CD4-positive, alpha-beta T cell (primary cell): Measurements from ENCODE around the gene PRDM7. TPM values are rescaled to one million over a fixed set of nuclear protein-coding genes. Genes with fewer than 3 reads are reported as not detected.
"Not testable (repeated sequence)": the region's sequence is repeated elsewhere in the genome, so short reads cannot be mapped to it uniquely, and the experiment has no call there.

Experiments
- ATAC-seq: fragments of 200-7000 bp; cut with Tn5 transposase; one replicate; pipeline ENCODE4 v1.10.0; 2022; ENCODE audit warnings: mild to moderate bottlenecking; ENCODE audit not compliant: poor library complexity
- CTCF ChIA-PET: fragments of 350-600 bp; sonication (Branson Sonifier 250); formaldehyde crosslinking; loops from one replicate; lab custom pipeline; 2021; ENCODE audit warnings: antibody characterized with exemption, inconsistent platforms; lab: Charles Lee
- POLR2A ChIA-PET: fragments of 350-600 bp; sonication (Branson Sonifier 250); formaldehyde crosslinking; loops from one replicate; lab custom pipeline; 2021; ENCODE audit warnings: antibody characterized with exemption, inconsistent platforms; lab: Charles Lee
- DNase-seq, 14 experiments: peaks; one replicate each; pipeline ENCODE4 v3.0.0-alpha.2; 2013 to 2020; ENCODE audit warnings: mixed read lengths in 2 of 14
- H3K27ac ChIP-seq, 2 donors: one replicate each; pipeline versions ENCODE4 v1.5.1 to v1.7.0; 2013; ENCODE audit warnings: low read length in 2 of 2, low read depth in 1 of 2, mild to moderate bottlenecking in 1 of 2
- H3K27me3 ChIP-seq, 2 experiments: 1 replicate in 1 of 2; 2 replicates in 1 of 2; pipeline versions ENCODE4 v1.6.1 to v1.7.0; 2013; ENCODE audit warnings: low read length in 2 of 2, control low read depth in 1 of 2, mild to moderate bottlenecking in 1 of 2, moderate library complexity in 1 of 2; ENCODE audit not compliant: insufficient read depth in 2 of 2, control insufficient read depth in 1 of 2
- H3K36me3 ChIP-seq: one replicate; pipeline ENCODE4 v1.6.1; 2013; ENCODE audit warnings: low read length, control low read depth; ENCODE audit not compliant: insufficient read depth
- H3K4me1 ChIP-seq: one replicate; pipeline ENCODE4 v1.6.1; 2013; ENCODE audit warnings: low read length, control low read depth; ENCODE audit not compliant: insufficient read depth
- H3K4me3 ChIP-seq: one replicate; pipeline ENCODE4 v1.5.1; 2013; ENCODE audit warnings: mild to moderate bottlenecking, low read length, moderate library complexity
- H3K9me3 ChIP-seq, 2 experiments: 1 replicate in 1 of 2; 2 replicates in 1 of 2; pipeline versions ENCODE4 v1.6.1 to v1.7.0; 2013; ENCODE audit warnings: low read length in 2 of 2, mild to moderate bottlenecking in 2 of 2, control low read depth in 1 of 2, moderate library complexity in 1 of 2; ENCODE audit not compliant: control insufficient read depth in 1 of 2, insufficient read depth in 1 of 2
- H3K27ac Mint-ChIP-seq: one replicate; pipeline ENCODE4 v1.8.0; 2020; ENCODE audit warnings: mixed read lengths
- H3K27me3 Mint-ChIP-seq: one replicate; pipeline ENCODE4 v1.8.0; 2021; ENCODE audit warnings: mixed read lengths
- H3K36me3 Mint-ChIP-seq: one replicate; pipeline ENCODE4 v1.8.0; 2021; ENCODE audit warnings: low read depth, mixed read lengths
- H3K4me1 Mint-ChIP-seq: one replicate; pipeline ENCODE4 v1.8.0; 2021; ENCODE audit warnings: low read depth, mixed read lengths
- H3K4me3 Mint-ChIP-seq: one replicate; pipeline ENCODE4 v1.8.0; 2020; ENCODE audit warnings: mild to moderate bottlenecking, mixed read lengths
- H3K9me3 Mint-ChIP-seq: one replicate; pipeline ENCODE4 v1.8.0; 2020; ENCODE audit warnings: mixed read lengths
- CTCF ChIP-seq: fragments of 200-600 bp; IDR thresholded peaks from one replicate; pipeline ENCODE4 v1.8.0; 2022; ENCODE audit warnings: antibody characterized with exemption, mild to moderate bottlenecking
- intact Hi-C, 2 experiments: fragments of 100-400 bp; cut with DNase I in 1 of 2; cut with micrococcal nuclease in 1 of 2; formaldehyde crosslinking; loops; one replicate each; pipeline versions ENCODE4 v1.15.1 to v1.9.0; 2023 to 2025; cut with DNase I, micrococcal nuclease
- total RNA-seq, 174 experiments: library from RNA in 2 of 174; stranded (reverse) in 2 of 174; gene quantifications; one replicate each; pipeline ENCODE4 v1.2.3 and lab custom pipeline; 2021 to 2026

The PRDM7 gene
- total RNA-seq, 2 experiments from 2014 or later: not detected

GRCh38 chr16:90106271-90106670 lies 29.1 kb upstream of the PRDM7 start:
- H3K27me3 ChIP-seq, H3K9me3 ChIP-seq, CTCF ChIA-PET, H3K9me3 Mint-ChIP-seq, H3K4me3 ChIP-seq, H3K4me1 ChIP-seq, H3K4me1 Mint-ChIP-seq, H3K27me3 Mint-ChIP-seq, H3K36me3 Mint-ChIP-seq, POLR2A ChIA-PET, intact Hi-C loops, H3K36me3 ChIP-seq, H3K27ac ChIP-seq: not testable (repeated sequence)
- ATAC-seq (peak; percentile 95), DNase-seq (peak; percentile 6 to 81 (median 62))
- Mint-ChIP-seq H3K27ac (peak overlapping the region; percentile 77), H3K4me3 (peak overlapping the region; percentile 51)
- peak; percentile 48 for TF ChIP-seq CTCF

- DNase-seq, H3K36me3 ChIP-seq, H3K27me3 ChIP-seq, H3K27ac ChIP-seq, H3K36me3 Mint-ChIP-seq, H3K4me3 ChIP-seq, H3K4me1 ChIP-seq, POLR2A ChIA-PET, intact Hi-C loops, H3K27me3 Mint-ChIP-seq, ATAC-seq, H3K4me1 Mint-ChIP-seq, H3K4me3 Mint-ChIP-seq, H3K9me3 ChIP-seq, H3K9me3 Mint-ChIP-seq, CTCF ChIA-PET, H3K27ac Mint-ChIP-seq: not testable (repeated sequence)
These were observed 27.6 kb upstream of the PRDM7 start for GRCh38 chr16:90104725-90105124.

- H3K4me3 Mint-ChIP-seq, CTCF ChIA-PET, ATAC-seq, H3K27ac ChIP-seq, H3K27me3 Mint-ChIP-seq, POLR2A ChIA-PET, H3K4me3 ChIP-seq, H3K4me1 Mint-ChIP-seq, H3K4me1 ChIP-seq, H3K27me3 ChIP-seq, DNase-seq, intact Hi-C loops, H3K9me3 ChIP-seq, H3K36me3 Mint-ChIP-seq, H3K36me3 ChIP-seq, H3K27ac Mint-ChIP-seq, H3K9me3 Mint-ChIP-seq: not testable (repeated sequence)
These were observed 25.2 kb upstream of the PRDM7 start for GRCh38 chr16:90102086-90102884.

GRCh38 chr16:90101332-90101731 lies 24.2 kb upstream of the PRDM7 start:
- H3K27ac ChIP-seq, CTCF ChIA-PET, H3K36me3 Mint-ChIP-seq: not testable (repeated sequence)

GRCh38 chr16:90100790-90101189 lies 23.7 kb upstream of the PRDM7 start:
- H3K9me3 ChIP-seq, H3K4me3 ChIP-seq, DNase-seq, H3K27ac Mint-ChIP-seq, H3K4me1 ChIP-seq, ATAC-seq, H3K27me3 Mint-ChIP-seq, intact Hi-C loops, H3K9me3 Mint-ChIP-seq, H3K36me3 Mint-ChIP-seq, H3K36me3 ChIP-seq, POLR2A ChIA-PET, H3K27ac ChIP-seq, H3K4me3 Mint-ChIP-seq, H3K27me3 ChIP-seq, H3K4me1 Mint-ChIP-seq, CTCF ChIA-PET: not testable (repeated sequence)

More at GRCh38 chr16:90101332-90101731, 24.2 kb upstream of the PRDM7 start:
- H3K27me3 Mint-ChIP-seq, H3K4me1 Mint-ChIP-seq, H3K4me3 ChIP-seq, H3K27ac Mint-ChIP-seq, H3K9me3 Mint-ChIP-seq, ATAC-seq, H3K9me3 ChIP-seq, H3K4me3 Mint-ChIP-seq, H3K27me3 ChIP-seq, POLR2A ChIA-PET, H3K36me3 ChIP-seq, intact Hi-C loops, DNase-seq, H3K4me1 ChIP-seq: not testable (repeated sequence)

GRCh38 chr16:90100229-90100628 lies 23.1 kb upstream of the PRDM7 start:
- POLR2A ChIA-PET, H3K9me3 Mint-ChIP-seq, intact Hi-C loops: not testable (repeated sequence)

More at GRCh38 chr16:90100229-90100628, 23.1 kb upstream of the PRDM7 start:
- H3K27me3 Mint-ChIP-seq, H3K36me3 ChIP-seq, H3K4me1 Mint-ChIP-seq, DNase-seq, H3K9me3 ChIP-seq, H3K4me3 Mint-ChIP-seq, ATAC-seq, H3K4me1 ChIP-seq, H3K27ac ChIP-seq, H3K27me3 ChIP-seq, H3K36me3 Mint-ChIP-seq, CTCF ChIA-PET, H3K27ac Mint-ChIP-seq, H3K4me3 ChIP-seq: not testable (repeated sequence)
